HG02938 (cell line): Measurements from ENCODE around the gene SAMD4A.
"Not testable (repeated sequence)": the region's sequence is repeated elsewhere in the genome, so short reads cannot be mapped to it uniquely, and the experiment has no call there.

Source experiments
- ATAC-seq: cut with Tn5 transposase; IDR thresholded peaks from one replicate; pipeline ENCODE4 v1.9.1; 2021; ENCODE audit warnings: mild to moderate bottlenecking, moderate library complexity; ENCODE audit not compliant: unreplicated experiment

SAMD4A gene

DNA sequence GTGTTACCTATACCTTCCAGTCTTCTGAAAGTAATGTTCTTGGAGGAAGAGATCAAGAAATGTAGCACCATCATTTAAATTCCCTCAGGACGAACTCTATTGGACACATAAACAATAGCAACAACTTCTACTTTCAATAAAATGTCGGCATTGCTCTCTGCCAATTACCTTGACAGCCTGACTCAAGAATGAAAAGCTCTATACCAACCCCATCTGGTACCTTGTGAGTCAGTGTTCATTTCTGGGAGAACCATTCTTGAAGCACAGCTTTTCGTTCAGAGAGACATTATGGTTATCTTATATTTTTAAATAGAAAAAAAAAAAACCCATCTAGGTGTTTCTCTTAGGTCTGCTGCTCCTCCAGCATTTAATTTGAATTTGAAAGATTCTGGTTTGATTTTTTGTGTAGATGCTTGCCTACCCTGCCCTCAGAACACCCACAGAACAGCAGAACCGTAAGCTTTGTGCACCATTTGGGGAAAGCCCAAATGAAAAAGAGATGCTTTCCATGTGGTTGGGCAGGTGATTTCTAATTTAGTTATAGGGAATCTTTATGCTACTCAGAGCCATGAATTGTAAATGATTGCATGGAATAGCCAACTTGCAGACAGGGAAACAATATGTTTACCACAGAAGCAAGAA, 156.0 kb downstream of the SAMD4A start:
- no peak for ATAC-seq

DNA sequence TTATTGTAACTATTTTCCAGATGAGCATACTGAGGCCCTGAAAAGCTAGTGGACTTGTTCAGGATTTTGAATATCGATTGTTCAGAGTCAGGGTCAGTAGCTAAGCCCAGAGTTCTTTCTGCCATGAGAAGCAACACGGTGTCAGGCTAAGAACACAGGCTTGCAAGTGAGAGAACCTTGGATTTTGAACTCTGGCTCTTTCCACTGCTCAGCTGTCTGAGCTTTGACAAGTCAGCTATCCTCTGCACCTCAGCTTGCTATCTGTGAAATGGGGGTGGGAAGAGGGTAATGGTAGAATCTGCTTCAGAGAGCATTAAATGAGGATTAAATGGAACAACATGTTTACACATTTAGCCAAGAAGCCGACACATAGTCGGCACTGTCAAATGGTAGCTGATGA, 157.2 kb downstream of the SAMD4A start:
- ATAC-seq: no peak

DNA sequence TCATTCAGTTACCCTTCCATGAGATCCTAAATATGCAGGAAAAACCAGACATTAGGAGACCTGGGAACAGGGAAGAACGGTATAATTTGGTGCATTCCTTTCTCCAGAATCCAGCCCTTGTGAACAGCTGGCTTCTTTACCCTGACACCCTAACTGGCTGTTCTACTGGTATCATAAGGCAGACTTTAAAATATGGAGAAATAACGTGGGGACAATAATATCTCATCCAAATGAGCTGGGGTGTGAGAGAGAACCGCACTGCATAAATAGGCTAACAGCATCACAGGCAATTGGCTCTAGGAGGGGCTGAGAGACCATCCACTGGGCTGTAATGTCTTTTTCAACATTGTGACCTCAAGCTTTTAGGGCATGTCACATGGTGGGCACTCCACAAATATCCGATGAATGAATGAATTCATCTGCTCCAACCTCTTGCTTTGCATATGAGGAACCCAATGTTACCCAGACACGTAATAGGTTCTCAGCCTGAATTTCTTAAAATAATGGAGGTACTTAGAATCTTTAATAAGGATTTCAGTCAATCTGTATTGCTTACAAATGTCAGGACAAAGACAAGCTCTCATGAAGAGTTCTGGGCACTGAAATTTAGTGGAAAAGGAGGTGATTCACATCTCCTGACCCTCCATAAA, 157.9 kb downstream of the SAMD4A start:
- ATAC-seq: no peak

DNA sequence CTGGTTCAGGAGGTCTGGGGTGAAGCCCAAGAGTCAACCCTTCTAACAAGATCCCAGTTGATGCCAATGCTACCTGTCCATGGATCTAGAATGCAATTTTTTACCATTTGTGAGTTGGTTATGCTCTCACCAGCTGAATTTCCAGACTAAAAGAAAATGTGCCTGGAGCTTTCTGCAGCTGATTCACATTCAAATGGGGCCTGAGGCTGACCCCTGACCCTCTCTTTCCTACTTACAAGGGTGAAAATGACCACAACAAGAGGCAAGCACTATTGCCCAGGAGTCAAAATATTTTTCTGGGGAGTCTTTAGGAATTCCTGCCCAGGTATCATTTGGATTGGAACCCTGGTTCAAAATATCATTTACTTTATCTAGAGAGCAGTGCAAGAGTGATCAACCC, 159.1 kb downstream of the SAMD4A start:
- no peak for ATAC-seq

DNA sequence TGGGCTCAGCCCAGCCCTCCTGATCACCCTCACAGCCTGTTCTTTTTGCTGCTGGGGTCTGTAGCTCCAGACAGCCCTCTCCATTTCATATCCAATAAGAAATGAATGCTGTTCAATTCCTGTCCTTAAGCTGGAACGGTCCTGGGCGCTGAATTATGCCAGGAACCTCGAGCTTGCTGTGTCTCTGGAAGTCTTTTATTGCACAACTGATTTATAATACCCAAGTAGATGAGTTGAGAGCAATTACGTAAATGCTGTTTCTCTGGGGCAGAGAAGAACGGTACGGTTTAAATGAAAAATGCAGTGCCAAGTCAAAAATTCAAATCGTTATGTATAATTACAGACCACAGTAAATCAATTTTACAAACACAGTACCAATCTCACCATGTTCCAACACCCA, 161.0 kb downstream of the SAMD4A start:
- ATAC-seq: no peak

DNA sequence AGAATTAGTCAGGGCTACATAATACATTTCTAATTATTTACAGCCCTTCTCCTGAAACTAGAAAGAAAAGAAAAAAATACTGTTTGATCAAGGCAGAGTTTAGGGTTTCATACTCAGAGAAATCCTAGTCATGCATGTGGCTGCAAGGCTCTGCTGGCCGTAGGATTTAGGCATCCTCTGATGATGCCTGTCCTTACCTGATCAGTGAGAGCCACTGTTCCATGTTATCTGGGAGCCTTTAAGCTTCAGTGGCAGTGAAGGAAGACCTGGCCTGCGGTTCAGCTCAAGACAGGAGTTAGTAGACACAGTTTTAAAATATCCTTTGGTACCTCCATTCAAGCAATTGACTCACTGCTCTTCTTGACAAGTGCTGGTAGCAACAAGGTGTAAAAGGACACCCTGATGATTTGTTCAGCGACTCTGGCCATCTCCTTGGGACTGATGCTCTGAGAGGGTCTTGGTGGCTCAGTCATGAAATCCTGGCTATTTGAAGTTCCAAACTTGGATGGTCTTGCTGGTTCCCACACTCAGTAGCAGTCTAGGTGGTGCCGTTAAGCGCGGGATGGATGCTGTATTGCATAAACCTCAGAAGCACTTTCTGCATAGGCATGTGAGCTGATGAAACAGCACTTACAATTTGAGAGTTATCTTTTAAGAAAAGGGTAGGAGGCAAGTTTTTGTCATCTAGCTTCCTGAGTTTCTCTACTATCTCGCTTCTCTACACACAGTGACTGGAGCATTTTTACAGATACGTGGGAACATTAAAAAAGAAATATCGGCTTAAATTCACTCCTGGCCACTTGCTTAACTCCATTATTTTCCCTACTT, 162.0 kb downstream of the SAMD4A start:
- ATAC-seq: no peak

DNA sequence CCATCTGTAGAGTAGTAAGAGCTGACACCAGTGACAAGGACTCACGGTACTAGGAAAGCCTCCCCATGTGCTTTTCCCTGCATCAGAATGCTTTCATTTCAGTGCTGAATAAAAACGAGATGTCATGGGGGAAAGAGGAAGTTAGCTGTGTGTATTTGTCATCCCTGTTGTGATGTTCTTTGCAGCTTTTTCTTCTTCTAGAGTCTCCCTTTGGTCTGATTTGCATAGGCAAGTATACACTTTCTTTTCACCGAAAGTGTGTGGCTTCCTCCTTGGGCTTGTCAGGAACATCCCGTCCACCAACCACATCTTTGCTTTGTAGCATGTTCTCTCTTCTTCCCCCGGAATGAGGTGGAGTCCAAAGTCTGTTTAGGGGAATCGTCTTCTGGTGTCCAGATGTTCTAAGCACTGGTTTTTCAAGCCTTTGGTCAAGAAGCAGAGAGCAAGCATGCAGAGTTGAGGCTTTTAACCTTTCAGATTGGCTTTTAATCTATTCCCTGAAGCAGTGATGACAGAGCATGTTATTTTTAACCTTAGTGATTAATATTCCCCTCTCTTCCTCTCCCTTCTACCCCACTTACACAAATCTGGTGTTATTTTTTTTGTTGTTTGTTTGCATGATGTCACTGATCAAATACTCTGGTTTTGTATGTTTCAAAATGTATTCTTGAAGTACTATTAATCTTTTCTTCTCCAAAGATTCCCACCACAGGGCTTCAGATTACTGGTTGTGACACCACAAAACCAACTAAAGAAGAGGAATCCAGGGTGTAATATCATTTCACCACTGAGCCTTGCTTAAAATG, 163.4 kb downstream of the SAMD4A start:
- ATAC-seq: peak; percentile 96

DNA sequence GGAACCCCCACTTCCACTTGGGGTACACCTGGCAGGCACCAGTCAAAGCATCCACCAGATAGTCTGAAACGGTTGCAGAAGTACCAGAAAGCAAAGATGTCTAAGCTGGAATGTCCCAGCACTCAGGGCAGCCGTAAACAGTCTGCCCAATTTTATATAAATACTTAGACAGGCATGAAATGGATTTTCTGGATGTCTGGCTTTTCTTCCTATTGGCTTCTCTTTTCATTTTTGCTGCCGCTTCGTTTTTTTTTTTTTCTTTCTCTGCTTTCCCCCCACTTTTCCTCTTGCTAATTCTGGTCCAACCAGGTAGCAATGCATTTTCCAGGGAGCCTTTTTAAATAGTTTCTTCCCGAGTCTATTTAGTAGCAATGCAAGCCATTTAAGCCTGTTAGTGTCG, 168.0 kb downstream of the SAMD4A start:
- ATAC-seq: no peak

DNA sequence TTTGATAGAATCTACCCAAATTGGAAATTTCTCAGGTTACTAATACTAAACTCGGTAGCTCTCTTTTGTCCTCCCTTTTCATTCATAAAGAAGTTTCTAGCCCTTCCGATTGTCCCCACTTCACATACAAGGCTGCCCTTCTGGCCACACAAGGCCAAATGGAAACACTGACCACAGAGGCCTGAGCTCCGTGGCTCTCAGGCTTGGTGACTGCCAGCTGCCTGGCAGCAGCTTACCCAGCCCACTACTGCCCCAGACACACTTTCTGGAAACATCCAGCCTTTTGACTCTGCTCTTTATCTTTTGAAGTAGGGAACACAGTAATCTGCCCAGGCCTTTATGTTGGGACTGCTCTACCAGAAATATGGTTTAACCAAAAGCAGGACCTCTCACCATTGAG, 168.5 kb downstream of the SAMD4A start:
- no peak for ATAC-seq

DNA sequence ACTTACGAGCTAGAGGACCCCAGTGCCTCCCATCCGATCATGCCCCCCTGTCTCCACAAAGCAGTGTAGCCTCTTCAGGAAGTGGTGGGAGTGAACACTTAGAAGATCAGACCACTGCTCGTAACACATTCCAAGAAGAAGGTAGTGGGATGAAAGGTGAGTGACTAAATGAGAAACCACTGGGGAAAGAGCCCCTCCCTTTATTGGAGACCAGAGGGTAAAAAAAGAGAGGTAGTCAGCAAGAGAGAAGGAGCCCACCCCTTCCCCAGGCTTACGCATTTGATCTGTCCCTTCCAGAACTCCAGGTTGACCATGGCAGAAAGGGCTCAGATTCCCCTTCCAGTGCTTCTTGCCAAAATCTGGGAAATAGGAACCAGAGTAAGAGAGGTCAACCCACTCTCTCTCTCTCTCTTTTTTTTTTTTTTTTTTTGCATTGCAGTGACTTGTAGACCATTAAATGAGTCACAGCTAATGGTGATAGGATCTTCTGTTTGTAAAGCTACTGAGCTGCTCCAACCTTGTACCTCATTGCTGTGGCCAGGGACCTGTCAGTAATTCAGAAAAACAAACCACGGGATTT, 170.3 kb downstream of the SAMD4A start:
- no peak for ATAC-seq

DNA sequence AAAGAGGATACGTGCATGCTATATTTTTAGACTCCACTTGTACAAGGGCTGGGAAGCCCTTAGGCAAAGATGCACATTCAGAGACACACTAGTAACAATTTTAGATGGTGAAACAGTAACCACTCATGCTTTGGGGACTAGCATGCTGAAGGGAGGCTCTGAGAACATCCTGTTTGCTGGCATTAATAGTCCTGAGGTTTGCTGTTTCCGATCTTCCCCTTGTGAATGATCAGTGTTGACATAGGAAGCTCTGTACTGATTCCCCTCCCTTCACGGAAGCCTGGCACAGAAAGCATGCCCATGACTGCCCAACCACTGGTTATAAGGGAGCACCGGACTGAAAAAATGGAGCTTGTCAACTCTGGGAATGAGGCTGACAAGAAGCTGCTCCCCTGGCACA, 171.1 kb downstream of the SAMD4A start:
- no peak for ATAC-seq

DNA sequence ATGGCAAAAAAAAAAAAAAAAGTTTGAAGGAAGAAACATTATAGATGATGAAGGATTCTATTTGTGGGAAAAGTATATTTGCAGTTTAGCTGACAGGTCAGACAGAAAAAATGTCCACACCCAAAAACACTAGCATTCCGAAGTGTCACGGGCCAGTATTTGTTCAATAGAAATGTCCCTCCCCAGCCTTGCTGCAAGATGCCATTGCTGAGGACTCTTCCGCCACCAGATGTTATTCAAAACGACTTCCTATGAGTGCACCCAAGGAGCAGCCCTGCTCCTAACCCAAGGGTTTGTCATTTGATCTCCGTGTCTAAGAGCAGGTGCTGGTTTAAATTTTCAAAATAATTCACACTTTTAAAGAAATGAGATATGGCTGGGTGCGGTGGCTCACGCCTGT, 172.6 kb downstream of the SAMD4A start:
- ATAC-seq: no peak

DNA sequence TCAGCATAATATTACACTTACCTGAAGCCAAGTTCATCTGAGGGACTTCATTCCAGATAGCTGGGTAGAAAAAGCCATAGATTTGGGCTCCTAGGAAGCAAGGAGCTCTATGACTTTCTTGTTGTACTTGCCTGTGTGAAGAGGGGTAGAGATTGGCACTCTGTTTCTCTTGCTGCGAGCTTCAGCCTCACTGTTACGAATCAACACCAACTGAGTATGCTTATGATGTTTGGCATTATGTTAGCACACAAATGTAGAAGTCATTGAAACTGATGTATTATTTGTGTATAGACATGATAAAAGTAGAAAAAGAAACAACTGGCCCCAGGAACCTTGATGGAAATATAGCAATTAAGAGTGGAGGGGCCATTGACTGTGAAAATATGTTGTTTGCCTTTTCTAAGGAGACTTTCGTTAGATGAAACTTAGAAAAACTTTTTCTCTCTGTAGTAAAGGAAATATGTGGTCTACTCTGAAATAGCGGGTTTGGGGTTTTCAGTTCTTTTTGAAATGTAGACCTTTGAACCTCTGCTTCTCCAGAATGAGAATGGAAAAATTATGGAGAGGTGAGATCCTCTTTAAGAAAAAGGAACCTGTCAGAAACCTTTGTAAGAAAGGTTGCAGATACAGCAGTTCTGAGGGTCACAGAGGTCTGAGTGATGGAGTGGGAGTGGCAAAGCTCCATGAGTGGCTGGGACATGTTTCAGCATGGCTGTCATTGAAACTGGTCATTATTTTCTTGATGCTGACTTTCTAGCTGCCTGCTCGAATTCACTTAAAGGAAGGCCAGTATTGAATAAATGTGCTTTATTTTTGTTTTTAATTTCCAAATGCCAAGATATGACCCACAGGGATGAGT, 175.8 kb downstream of the SAMD4A start:
- ATAC-seq: no peak

DNA sequence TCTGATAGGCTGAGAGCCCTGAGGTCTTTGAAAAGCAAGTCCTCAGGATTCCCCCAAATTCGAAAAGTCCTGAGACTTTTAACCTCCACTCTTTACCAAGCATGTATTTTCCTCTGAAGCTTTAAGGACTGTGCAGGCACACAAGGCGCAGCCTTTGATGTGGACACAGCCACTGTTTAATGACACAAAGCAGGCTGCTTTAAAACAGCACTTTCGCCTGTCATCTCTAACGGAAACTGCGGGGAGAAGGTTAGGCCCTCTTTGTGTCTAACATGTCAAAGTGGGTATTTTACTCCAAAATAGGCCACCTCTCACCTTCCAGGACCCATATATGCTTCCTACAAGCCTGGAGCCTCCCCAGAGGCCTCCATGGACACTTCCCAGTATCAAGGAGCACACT, 176.5 kb downstream of the SAMD4A start:
- ATAC-seq: no peak

DNA sequence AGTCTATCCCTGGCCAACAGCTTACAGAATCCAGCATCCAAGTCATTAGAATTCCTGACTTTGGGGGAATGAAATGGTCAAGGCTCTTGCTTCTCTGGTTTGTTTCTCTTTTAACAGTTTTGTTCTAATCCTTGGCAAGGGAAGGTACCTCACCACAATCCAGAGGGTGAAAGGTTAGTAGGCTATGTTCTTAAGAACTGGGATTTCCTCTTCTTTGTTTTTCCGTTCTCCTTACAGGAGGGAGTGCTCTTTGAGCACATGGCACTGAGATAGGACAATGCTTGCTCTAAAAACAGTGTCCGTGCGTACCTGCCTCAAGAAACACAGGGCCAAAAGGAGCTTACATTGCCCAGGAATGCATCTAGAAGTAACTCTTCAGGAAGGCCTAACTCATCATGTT, 179.1 kb downstream of the SAMD4A start:
- no peak for ATAC-seq

DNA sequence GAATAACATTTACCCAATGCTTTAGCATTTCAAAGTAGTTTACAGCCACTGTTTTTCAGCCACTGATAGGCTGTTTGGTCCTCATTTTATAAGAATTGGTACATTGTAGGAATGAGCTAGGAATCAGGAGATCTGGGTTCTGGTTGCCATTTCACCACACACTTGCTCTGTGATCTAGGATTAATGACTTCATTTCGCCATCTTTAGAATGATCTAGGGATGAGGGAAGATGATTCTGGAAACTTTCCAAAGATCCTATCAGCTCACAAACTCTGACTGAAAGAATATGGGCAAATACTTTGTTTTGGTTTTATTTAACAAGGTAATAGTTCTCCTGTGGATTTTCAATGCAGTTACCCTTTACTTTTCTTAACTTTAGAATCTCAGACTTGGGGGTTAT, 180.7 kb downstream of the SAMD4A start:
- ATAC-seq: no peak

DNA sequence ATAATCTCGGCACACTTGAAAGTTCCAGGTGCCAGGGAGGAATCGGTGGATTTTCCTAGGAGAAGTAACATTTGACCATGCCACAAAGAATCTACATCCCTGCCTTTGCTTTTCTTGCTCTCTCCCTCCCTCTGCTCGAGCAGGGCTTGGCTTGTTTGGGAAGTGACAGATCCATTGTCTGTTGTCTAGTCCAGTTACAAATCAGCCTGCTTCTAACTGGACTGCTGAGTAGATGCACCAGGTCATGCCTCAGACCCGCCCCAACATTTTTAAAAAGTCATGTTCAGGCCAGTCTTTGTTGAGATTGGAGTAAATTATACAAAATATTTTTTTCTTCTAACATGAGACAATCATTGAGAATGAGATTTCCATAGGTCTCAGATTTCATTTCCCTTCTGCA, 182.3 kb downstream of the SAMD4A start:
- ATAC-seq: no peak

DNA sequence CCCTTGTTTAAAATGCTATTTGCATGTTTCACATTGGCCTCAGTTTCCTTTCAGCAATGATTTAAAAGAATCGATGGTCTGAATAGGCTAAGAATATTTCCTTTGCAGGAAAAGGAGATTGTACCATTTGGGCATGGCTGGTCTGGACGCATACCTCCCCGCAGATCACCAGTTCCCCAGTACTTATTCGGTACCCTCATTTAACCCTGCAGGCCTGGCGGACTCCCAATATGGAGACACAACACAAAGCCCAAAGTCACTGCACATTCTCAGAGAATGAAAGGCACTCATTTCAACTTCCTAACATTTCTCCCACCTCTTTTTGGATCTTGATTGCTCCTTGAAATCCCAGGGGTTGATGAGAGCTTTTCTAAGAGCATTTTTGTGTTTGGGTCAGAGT, 182.8 kb downstream of the SAMD4A start:
- ATAC-seq: no peak

DNA sequence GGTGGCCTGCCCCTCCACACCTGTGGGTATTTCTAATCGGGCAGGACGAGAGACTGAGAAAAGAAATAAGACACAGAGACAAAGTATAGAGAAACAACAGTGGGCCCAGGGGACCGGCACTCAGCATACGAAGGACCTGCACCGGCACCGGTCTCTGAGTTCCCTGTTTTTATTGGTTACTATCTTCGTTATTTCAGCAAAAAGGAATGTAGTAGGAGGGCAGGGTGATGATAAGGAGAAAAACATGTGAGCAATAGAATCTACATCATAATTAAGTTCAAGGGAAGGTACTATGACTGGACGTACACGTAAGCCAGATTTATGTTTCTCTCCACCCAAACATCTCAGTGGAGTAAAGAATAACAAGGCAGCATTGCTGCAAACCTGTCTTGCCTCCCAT, 185.7 kb downstream of the SAMD4A start:
- not testable (repeated sequence) for ATAC-seq

DNA sequence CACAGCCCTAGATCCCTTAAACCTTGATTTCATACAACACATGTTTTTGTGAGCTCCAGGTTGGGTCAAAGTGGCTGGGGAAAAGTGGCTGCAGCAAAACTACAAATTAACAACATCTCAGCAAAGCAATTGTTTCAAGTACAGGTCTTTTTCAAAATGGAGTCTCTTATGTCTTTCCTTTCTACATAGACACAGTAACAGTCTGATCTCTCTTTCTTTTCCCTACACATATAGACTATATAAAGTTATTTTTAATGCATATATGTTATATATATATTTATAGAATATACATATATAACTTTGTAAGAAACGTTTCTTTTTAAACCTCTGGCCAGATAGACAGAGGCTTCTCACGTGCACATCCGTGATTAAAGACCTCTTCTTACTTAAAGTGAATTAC, 186.5 kb downstream of the SAMD4A start:
- ATAC-seq: not testable (repeated sequence)
